ENCODE data around the gene PHF13.

Gene PHF13

DNA sequence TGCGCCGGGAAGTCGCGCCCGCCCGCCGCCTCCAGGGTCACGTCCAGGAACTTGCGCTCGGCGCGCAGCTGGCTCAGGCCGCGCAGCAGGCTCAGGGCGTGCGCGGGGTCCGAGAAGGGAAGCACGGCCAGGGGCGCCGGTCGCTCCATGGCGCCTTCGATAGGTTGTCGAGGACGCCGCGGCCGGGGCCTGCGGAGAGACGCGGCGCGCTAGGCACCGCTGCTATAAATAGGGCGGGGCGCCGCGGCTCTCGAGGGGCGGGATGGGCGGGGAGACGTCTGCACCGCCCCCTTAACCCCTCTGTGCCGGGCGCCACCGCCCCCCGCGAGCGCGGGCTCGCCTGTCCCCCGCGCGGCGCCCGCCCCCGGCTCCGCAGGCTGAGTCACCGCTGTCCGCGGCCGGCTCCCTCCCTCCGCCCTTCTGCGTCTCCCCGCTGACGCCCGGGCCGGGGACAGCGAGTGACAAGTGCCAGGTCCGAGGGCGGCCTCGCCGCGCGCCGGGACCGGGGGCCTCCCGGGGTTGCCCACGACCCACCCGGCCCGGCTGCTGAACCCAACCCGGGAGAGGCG lies 10.8 kb upstream of the PHF13 start, which contains the start of gene KLHL21:
KLHL21 (minus strand) TSS at position 201 of the 569 bp plus-strand sequence; CDS start at position 149, 52 bp downstream.
- DNase-seq: peak; percentile 92

DNA sequence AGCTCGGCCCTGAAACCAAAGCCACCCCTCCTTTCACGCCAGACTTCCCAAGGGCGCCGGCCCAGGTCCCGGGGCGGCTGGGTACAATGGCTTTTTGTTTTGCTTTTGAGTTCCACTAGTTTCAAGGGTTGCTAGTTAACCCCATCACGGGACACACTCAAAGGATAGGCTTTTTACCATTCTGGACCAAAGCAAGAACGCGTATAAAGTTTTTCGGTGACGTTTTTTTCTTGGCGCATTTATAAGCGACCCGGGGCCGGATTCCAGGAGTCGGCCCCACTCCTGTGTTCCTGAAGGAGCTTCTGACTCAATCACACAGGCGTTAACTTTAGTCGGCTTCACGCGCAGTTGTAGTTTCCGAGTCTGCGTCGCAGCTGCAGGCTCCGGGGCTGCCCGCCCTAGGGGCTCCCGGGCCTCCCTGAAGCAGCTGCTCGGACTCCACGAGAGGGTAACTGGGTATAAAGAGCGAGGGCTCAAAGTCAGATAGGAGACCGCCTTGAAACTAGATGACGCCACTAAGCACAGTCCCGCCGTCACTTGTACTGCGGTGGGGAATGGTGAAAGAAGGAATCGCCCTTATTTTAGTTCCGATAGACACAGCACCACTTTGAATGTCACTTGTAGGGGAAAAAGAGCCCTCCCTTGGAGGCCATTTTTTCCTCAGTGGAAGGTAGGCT lies 10.2 kb upstream of the PHF13 start:
- DNase-seq: peak; percentile 84

DNA sequence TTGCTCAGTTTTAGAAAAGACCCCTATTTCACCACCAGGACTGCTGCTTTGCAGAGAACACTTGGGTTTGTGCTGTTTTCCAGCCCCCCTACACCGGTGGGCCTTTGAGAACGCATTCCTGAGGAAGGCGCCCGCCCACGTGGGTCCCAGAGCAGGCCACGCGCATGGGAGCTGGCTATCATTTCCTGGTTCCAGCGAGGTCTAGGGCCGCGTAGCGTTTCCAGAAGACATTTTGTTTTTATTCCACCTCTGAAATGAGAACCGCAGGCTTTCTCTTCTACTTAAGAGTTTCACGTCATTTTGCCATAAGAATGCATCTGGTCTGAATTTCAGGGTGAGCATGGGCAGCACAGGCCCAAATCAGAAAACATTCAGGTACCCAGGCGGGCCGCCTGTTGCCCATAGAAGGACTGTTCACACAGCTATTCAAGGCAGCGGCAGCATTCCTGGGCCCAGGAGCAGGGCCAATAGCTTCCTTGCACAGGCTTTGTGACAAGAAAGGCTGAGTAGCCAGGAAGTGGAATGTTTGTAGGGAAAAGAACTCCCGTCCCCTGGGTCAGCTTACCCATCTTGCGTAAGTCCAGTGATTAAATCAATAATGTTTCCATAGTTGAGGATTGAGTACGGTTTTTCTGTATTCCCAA lies 9.5 kb upstream of the PHF13 start:
- peak; percentile 89 for DNase-seq

DNA sequence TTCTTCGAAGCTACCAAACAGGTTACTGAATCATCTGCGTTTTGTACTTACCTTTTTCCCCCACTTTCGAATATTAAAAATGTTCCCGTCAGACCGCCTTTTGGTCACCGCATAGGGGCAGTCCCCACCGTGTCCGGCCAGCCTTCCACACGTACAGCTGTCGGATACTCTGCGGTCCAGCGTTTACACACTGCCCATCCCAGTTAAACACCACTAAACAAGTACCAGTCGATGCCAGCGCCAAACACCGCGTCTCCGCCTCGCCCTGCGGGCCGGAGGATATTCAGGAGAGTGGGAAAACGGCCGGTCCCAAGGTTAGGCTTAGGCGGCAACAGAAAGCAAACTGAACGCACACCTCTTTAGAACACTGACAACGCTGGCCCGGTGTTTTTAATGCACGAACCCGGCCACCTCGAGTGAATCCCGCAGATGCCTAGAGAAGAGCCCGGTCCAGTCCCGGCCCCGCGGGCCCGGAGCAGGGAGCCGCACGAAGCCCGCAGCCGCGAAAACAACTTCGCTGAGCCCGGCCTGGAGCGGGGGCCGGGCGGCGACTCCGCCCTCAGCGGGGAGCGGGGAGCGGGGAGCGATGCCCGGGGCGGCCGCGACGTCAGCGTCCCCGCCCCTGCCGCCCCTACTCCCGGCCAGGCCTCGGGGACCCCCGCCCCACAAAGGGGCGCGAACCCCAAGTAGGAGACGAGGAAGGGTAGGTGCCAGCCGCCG lies 730 bp upstream of the PHF13 start:
- DNase-seq: no peak

DNA sequence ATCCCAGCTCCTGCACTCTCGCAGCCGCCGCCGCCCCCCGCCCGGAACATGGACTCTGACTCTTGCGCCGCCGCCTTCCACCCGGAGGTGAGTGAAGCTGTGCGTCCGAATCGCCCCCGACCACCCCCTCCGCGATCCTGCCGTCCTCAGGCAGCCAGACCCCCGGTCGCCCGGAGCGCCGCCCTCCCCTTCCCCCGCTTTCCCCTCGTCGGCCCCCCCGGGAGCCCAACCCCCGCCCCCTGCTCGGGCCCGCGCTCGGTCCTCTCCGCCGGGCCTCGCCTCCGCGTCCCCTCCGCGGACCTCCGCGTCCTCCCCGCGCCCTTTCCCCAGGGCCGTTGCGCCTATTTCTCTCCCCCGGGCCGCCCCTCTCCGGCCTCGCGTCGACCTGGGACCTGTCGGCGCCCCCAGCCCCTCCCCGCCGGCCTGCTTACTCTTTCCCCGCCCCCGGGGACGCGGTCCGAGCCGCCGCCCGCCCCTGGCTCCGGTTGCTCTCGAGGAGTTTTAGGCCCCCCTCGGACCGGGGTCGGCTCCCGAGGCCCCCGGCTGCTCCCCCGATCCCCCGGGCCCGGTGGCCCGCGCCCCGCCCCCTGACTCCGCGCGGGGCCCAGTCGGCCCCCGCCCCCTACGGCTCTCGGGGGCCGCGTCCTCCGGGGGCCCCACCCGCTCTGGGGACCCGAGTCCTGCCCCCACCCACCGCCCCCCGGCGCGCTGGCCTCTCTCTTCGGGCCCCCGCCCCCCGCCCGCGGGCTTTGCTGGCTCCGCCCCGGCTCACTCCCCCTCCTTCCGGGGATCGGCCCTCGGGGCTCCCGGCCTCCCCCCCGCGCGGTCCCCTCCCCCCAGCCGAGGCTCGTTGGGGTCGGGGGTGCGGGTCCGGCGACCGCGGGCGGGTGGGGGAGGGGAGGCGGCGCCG lies 743 bp downstream of the PHF13 start:
- DNase-seq: peak; percentile 48

DNA sequence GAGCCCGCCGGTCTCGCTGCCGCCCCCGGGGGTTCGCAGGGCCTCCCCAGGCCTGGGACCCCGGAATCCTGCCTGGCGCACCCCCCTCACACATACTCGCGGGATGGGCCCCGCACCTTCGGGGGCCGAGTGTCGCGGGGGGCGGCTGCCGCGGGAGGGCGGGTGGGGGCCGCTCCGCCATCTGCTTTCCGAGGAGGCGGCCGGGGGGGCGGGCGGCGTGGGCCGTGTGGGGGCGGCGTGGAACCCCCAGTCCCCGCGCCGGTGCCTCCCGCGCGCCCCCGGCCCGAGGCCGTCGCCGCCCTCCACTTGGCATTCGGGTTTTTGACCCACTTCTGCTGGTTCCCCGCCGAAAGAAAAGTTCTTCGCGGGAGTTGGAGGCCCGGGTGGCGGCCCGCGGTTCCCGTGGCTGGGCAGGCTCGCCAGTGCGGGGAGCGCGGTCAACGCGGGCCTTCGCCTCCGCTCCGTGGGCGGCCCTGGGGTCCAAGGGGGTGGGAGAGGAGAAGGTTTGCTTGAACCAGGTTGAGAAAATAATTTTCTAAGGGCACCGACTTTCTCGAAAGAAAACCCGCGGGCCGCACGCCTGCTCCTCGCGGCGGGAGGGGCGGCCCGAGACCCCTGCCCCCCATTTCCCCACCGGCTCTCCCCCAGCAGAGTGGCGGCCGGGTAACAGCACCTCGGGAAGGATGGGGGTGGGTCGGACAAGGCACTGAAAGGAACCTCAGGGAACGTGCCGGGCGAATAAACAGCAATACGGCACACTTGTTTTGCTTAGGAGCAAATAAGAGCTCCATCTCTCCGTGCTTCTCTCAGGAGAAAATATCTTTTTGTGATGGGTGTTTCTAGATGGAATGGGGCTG lies 1.6 kb downstream of the PHF13 start:
- no peak for DNase-seq

DNA sequence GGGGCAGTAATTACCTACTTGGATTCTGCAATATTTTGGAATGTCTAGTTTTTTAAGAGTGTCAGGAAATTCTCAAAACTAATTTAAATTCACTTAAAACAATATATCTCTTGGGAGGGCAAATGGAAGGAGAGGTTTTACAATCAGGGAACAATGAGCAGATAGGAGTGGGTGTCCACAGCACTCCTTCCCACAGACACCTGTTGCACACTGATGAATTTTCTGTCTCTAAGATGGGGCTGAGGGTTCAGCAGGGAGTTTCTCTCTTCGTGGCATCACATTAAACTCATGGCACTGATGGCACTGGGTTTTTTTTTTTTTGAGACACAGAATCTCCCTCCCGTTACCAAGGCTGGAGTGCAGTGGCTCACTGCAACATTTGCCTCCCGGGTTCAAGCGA lies 5.5 kb downstream of the PHF13 start:
- DNase-seq: no peak

DNA sequence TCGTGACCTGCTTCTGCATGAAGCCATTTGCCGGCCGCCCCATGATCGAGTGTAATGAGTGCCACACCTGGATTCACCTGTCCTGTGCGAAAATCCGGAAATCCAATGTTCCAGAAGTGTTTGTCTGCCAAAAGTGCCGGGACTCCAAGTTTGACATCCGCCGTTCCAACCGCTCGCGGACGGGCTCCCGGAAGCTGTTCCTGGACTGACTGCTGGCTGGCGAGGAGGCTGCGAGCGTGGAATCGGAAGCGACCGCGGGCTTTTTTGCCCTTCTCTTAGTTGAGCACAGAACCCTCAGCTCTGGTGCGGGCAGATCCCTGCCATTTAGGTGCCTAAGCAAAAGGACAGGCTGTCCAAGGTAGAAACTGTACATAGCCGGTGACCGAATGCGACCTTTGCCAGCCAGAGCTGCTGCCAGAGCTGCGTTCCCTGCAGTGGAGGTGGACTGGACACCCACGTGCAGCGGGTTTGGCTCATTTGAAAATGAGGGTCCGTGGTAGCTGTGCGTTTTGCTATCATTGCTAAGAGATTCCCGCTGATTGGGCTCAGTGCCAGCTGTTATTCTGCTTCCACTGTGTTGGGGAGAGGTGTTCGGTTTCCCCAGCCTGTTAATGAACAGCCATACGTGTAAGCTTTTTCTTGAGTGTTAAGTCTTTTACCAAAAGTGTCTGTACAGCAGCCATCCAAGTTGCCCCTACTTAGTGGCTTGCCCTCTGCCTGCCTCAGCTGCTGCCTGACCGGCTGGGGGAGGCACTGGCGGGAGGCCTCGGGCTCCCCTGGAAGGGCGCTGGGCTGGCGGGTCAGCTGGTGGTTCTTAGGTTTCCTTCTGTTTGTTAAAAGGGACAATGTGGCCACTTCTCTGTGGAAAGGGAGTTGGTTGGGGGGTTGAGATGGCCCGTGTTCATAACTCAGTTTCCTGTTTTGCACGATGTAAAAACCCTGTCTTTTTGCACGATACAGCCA lies 8.2 kb downstream of the PHF13 start:
- DNase-seq: no peak

DNA sequence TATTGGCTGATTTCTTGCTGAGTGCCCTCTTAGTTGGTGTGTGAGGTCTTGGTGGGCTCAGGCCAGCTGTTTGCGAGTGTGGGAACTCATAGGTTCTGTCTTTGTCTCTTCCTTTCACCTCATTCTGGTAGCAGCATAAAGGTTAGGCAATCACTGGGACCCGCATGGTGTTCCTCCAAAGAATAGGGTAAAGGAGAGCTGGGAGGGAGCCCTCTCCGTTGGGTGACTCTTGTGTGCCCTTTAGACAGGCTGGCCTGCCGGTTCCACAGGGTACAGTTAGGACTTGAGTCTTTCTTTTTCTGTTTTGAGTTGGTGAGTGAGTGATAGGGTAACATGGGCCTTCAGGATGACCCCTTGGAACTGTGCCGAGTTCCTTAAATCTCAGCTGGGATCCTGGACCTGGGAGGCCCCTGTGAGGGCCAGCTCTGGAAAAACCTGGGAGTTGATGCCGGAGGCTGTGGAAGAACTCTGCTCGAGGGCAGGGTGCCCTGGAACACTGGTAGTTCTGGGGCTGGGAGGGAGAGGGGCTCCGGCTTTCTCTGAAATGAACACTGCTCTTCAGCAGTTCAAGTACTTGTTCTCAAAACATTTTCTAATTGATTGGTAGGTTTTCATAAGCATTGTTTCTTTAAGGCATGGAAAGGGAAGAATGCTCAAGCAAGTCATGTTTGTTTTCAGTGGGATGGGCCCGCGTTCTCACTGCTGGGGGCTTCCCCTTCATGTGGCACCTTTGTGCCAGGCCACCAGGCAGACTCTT lies 9.0 kb downstream of the PHF13 start:
- no peak for DNase-seq

DNA sequence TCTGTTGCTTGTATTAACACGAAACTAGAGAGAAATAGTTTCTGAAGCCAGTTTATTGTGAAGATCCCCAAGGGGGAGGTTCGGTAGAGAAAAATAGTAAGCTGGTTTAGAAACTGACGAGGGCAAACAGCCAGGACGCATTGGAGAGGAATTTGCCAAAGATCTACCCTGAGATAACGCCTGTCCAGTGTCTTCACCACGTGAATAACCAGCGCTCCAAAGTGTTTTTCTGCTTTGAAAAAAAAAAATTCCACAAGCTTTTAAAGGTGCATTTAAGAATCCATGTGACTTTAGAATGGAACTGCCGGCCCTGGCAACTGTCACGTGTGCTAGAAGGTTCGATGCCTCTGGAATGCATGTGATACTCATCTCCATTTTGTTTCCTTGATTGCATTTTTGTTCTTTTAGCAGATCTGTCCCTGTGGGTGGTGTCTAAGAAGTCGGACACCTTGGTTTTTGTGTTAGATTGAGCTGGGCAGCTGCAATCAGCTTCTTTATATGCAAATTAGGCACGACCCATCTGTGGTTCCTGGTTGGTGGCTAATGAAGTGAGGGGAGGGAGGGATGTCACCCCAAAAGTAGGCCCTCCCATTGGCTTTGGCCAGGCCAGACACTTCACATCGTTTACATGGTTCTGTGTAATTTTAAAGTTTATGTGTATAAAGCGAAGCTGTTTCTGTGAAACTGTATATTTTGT lies 9.9 kb downstream of the PHF13 start:
- DNase-seq: no peak

DNA sequence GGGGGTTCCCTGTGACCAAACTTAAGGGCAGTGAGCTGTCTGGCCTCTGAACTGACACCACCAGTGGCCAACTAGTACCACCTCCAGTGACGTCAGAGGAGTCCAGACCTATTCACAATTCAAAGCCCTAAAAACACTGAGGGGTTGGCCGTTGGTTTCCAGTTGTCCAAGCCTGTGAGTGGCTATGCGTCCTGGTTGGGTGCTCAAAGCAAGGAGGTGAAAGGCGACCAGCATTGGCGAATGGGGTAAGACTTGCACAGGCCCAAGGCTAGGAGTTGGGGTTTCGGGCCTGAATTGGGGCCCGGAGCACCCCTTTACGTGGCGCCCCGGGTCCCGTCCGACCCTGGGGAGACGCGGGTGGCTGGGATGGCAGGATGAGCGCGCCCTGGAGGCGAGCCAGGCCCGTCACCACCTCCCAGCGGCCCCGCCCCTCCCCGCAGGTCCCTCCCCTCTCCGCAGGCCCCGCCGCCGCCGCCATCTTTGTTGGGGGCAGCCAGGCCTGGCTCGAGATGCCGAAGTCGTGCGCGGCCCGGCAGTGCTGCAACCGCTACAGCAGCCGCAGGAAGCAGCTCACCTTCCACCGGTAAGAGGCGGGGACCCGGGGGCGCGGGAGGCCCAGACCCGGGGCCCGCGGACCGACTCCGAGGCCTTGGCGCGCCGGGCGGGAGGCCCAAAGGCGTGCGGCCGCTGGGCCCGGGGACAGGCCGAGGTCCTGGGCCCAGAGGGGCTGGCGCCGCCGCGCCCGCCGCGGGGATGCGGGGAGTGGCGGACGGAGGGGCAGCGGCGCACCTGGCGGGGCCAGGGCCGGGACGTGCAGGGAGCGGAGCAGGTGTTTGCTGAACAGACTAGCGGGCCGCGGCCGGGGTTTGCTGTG lies 11.4 kb downstream of the PHF13 start, which contains the start of gene THAP3:
THAP3 (plus strand) TSS at position 159 of the 874 bp plus-strand sequence; CDS start at position 510, 351 bp downstream.
- DNase-seq: peak; percentile 84

DNA sequence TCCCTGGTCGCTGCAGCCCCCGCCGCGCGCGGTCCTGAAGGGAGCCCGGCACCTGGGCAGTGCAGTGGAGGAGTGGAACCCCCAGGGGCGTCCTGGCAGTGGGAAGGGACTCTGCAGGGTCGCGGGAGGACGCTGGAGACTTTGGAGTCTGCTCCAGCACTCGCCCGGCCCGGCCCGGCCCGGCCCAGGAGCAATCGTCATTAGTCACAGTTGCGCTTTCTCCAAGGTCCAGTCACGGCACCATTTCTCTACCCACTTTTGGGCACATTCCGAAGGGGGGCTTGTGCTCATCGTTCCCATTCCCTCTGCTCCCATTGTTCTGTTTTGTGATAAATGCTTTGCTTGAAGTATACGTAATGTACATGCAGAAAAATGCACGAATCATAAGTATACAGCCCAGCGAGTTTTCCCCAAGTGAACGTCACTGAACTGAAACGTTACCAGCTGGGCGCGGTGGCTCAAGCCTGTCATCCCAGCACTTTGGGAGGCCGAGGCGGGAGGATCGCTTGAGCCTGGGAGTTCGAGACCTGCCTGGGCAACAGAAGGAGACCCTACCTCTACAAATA lies 12.1 kb downstream of the PHF13 start:
- peak; percentile 71 for DNase-seq

DNA sequence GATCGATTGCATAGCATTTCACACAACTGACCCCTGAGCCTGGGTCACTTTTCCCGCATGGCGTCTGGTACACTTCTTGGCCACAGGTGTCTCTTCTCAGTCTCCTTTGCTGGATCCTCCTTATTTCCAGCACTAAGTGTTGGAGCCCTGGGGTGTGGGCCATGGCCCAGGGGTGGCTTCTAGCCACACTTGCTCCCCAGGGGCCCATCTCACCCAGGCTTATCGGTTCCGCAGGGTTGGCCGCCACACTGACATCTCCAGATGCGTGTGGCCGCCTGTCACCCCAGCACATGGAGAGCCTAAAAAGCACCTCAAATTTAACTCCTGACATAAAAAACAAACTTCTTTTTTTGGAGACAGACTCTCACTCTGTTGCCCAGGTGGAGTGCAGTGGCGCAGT lies 13.5 kb downstream of the PHF13 start:
- no peak for DNase-seq

DNA sequence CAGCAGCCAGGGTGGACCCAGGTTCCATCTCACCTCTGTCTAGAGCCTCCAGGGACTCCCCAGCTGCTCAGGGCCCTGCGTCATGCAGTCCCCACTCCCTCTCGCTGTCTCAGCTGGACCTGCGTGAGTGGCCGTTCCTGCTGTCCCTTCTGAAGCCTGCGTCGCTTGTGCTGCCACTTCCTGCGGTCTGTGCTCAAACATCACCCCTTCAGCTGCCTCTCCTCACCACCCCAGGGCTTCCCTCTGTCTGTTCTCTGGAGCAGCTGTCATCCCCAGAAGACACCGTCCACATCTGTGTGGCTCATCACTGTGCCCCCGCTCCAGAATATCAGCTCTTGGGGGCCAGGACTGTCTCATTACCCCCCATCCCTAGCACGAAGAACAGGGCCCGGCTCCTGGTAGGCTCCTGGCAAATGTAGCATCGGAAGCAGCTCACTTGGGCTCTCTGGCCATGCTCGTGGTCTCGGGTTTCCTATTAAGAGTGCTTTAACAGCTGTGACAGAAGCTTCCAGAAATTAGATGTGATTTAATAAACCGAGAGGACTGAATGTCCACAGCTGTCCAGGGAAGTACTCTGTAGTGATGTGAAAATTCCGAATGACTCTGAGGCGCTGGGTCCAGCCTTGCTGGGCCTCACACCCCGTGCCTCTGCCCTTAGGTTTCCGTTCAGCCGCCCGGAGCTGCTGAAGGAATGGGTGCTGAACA lies 14.5 kb downstream of the PHF13 start:
- no peak for DNase-seq

DNA sequence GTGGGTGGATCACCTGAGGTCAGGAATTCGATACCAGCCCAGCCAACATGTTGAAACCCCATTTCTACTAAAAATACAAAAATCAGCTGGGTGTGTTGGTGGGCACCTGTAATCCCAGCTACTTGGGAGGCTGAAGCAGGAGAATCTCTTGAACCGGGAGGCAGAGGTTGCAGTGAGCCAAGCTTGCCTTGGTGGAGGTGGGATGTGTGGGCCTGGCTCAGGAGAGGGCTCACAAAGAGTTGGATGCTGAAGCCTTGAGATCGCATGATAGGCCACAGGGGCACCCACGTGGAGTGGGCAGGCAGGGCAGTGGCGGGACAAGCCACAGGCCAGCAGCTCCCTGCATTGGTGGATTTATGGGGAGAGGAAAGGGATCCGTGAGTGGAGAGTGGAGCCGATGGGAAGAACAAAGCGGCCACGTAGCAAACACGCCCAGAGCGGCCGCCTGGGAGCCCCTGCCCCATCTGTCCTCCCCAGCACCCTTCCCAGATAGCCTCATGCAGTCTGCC lies 15.5 kb downstream of the PHF13 start:
- DNase-seq: no peak

DNA sequence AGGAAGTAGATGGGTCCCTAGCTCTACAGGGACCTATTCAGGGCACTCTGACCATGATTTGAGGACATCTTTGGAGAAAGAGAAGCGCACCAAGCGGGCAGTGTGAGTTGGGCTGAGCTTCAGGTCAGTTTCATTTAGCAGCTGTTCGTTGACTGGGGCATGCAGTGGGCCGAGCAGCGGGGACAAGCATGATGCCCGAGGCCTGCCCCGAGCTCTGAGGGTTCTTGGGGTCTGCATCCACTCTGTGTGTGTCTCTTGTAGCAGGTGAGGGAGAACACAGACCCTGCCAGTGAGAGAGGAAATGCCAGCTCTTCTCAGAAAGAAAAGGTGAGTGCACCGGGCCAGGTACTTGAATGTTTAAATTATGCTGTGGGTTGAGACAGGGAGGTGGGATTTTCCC lies 16.5 kb downstream of the PHF13 start:
- no peak for DNase-seq

Measured in fibroblast of skin of abdomen (primary cell).